Measurements from ENCODE around the gene KHDC1. TPM values are rescaled to one million over a fixed set of nuclear protein-coding genes. Genes with fewer than 3 reads are reported as not detected.

Gene KHDC1
- total and polyA plus RNA-seq, 4 donors: 0.16 to 0.42 (median 0.25) TPM; not detected in 1

Small RNA genes lying within 50 kb of the gene (small RNA-seq; reads per million reads assigned to genes)
- not detected for gene RPSAP41

Other genes starting within 250 kb of the KHDC1 start
- not detected for gene KHDC1L, start 37.7 kb downstream of the KHDC1 start, total RNA-seq
- gene KHDC1L, start 37.7 kb downstream of the KHDC1 start, polyA plus RNA-seq: not detected
- gene DPPA5, start 91.1 kb upstream of the KHDC1 start, total RNA-seq: not detected
- not detected for gene DPPA5, start 91.1 kb upstream of the KHDC1 start, polyA plus RNA-seq
- gene KHDC3L, start 99.5 kb upstream of the KHDC1 start, total RNA-seq: not detected
- not detected for gene KHDC3L, start 99.5 kb upstream of the KHDC1 start, polyA plus RNA-seq
- gene OOEP, start 106.7 kb upstream of the KHDC1 start, total RNA-seq: not detected
- gene OOEP, start 106.7 kb upstream of the KHDC1 start, polyA plus RNA-seq: under 1 TPM; 0.06 to 0.22 TPM
- gene DDX43, start 131.6 kb upstream of the KHDC1 start, total RNA-seq: under 1 TPM; 0.14 to 0.75 TPM
- under 1 TPM; 0.13 to 0.31 TPM for gene DDX43, start 131.6 kb upstream of the KHDC1 start, polyA plus RNA-seq
- gene CGAS, start 189.1 kb upstream of the KHDC1 start, total RNA-seq: 1 to 10 TPM; 2.0 to 4.9 TPM
- under 1 TPM; 0.36 to 0.47 TPM for gene CGAS, start 189.1 kb upstream of the KHDC1 start, polyA plus RNA-seq
- 10 to 100 TPM; 22.9 to 64.4 TPM for gene MTO1, start 198.5 kb upstream of the KHDC1 start, total RNA-seq
- 10 to 100 TPM; 12.9 to 18.2 TPM for gene MTO1, start 198.5 kb upstream of the KHDC1 start, polyA plus RNA-seq